ENCODE results near the gene HSF4.

Gene HSF4

DNA sequence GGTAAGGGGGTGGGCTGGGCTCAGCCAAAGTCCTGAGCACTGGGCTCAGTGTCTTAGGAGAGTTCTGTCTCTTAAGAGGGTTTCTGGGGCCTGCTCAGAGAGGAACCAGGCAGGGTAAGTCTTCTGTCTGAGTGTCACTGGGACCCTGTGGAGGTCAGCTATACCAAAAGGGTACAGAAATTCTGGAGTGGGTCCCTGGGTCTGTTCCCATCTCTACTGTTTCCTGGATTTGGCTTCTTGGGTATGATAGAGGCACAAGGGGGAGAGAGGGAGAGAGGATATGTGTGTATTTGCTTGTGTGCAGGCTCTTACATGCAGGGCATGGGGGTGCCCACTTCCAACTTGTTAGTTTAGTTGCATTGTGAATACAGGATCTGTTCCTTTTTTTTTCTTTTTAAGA, 29.0 kb downstream of the HSF4 start:
- TF ChIP-seq, protein P1, sequence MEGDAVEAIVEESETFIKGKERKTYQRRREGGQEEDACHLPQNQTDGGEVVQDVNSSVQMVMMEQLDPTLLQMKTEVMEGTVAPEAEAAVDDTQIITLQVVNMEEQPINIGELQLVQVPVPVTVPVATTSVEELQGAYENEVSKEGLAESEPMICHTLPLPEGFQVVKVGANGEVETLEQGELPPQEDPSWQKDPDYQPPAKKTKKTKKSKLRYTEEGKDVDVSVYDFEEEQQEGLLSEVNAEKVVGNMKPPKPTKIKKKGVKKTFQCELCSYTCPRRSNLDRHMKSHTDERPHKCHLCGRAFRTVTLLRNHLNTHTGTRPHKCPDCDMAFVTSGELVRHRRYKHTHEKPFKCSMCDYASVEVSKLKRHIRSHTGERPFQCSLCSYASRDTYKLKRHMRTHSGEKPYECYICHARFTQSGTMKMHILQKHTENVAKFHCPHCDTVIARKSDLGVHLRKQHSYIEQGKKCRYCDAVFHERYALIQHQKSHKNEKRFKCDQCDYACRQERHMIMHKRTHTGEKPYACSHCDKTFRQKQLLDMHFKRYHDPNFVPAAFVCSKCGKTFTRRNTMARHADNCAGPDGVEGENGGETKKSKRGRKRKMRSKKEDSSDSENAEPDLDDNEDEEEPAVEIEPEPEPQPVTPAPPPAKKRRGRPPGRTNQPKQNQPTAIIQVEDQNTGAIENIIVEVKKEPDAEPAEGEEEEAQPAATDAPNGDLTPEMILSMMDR (IDR thresholded peaks at IDR 0.05; ENCODE audit: extremely low read depth, insufficient read depth, missing control alignments) = no peak
- in situ Hi-C loops (cut with MboI; ENCODE audit: low pct_unique_long_range_greater_than_20kb, low sequenced_read_pairs, unreplicated experiment) = no loop called here
- DNase-seq (ENCODE audit: low spot score) = no peak

DNA sequence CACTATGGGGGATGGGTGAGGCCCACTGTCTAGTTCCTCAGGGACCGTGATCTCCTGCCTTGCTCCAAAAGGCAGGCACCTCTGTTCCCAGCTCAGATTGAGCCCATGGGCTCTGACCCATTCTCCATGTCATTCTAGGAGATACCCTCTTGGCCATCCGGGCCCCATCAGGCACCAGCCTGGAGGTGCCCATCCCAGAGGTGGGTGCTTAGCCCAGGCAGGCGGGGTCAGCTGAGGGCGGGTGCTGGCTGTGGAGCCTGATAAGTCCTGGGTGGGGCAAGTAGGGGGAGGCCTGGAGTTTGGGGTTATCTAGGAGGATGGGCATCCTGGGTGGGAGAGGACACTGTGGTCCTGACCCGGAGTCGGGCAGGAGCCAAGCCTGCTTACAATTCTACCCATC, 29.7 kb downstream of the HSF4 start:
- no peak for DNase-seq (ENCODE audit: low spot score)
- in situ Hi-C loops (cut with MboI; ENCODE audit: low pct_unique_long_range_greater_than_20kb, low sequenced_read_pairs, unreplicated experiment) = no loop called here
- TF ChIP-seq, protein P1 (IDR thresholded peaks at IDR 0.05; ENCODE audit: extremely low read depth, insufficient read depth, missing control alignments) = no peak

DNA sequence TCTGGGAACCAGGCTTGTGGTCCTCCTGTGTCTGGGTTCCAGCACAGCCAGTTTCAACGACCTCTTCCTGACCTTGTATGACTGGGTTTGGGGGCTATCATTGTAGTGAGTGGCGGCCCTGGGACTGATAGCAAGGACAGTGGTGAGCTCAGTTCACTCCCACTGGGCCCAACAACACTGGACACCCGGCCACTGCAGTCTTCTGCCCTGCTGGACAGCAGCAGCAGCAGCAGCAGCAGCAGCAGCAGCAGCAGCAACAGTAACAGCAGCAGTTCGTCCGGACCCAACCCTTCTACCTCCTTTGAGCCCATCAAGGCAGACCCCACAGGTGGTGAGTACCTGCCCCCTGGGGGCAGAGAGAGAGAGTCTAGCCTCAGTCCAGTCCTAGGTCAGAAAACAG, 31.1 kb downstream of the HSF4 start:
- in situ Hi-C loops (cut with MboI; ENCODE audit: low pct_unique_long_range_greater_than_20kb, low sequenced_read_pairs, unreplicated experiment) = no loop called here
- TF ChIP-seq, protein P1 (IDR thresholded peaks at IDR 0.05; ENCODE audit: extremely low read depth, insufficient read depth, missing control alignments) = no peak

DNA sequence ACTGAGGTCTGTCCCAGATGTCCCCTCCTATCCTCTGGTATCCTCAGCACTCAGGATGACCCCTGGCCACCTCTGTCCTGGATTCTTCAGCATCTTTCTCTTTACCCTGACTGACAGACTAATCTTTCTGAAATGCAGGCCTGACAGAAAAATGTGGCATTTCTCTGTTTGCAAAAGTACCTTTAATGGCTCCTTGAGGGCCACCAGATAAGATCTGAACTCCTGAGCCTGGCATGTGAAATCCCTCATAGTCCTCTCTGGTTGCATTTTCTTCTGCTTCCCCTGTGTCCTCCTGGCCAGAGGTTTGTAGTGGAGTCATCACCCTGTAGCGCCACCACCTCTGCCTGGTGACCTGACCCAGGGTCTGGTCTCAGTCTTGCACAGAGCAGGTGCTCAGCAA, 32.3 kb downstream of the HSF4 start:
- in situ Hi-C loops (cut with MboI; ENCODE audit: low pct_unique_long_range_greater_than_20kb, low sequenced_read_pairs, unreplicated experiment) = no loop called here
- no peak for DNase-seq (ENCODE audit: low spot score)
- TF ChIP-seq, protein P1 (IDR thresholded peaks at IDR 0.05; ENCODE audit: extremely low read depth, insufficient read depth, missing control alignments) = no peak

More for the DNA sequence above, 31.1 kb downstream of the HSF4 start:
- no peak for DNase-seq (ENCODE audit: low spot score)

DNA sequence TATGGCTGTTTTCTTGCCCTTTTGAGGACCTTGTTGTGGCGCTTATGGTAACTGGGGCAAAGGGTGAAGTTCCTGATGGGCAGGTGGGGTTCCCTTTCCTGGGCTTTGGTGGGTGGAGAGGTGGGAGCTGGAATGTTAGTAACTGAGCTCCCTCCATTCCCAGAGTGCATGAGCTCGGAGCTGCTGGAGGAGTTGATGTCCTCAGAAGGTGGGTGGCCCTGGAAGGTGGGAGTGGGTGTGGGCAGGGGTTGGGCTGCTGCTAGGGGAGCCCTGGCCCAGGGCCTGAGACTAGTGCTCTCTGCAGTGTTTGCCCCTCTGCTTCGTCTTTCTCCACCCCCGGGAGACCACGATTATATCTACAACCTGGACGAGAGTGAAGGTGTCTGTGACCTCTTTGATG, 33.2 kb downstream of the HSF4 start:
- TF ChIP-seq, protein P1 (IDR thresholded peaks at IDR 0.05; ENCODE audit: extremely low read depth, insufficient read depth, missing control alignments) = no peak
- in situ Hi-C loops (cut with MboI; ENCODE audit: low pct_unique_long_range_greater_than_20kb, low sequenced_read_pairs, unreplicated experiment) = no loop called here
- DNase-seq (ENCODE audit: low spot score) = no peak

DNA sequence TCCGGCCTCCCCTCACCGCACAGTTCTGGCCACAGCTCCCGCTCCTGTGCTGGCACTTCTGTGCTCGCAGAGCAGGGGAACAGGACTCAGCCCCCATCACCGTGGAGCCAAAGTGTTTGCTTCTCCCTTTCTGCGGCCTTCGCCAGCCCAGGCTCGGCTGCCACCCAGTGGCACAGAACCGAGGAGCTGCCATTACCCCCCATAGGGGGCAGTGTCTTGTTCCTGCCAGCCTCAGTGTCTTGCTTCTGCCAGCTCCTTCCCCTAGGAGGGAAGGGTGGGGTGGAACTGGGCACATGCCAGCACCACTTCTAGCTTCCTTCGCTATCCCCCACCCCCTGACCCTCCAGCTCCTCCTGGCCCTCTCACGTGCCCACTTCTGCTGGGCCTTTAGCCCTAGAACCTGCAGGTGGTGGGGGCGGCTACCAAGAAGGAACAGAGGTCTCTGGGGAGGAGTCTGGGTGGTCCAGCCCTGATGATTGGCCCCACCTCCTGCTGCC, 33.7 kb downstream of the HSF4 start:
- DNase-seq (ENCODE audit: low spot score) = peak; percentile 69
- TF ChIP-seq, protein P1 (IDR thresholded peaks at IDR 0.05; ENCODE audit: extremely low read depth, insufficient read depth, missing control alignments) = peak; percentile 44
- in situ Hi-C loops (cut with MboI; ENCODE audit: low pct_unique_long_range_greater_than_20kb, low sequenced_read_pairs, unreplicated experiment) = no loop called here

Data from GM13977 (cell line).